ENCODE data around the gene TEKT1.
"Not testable (repeated sequence)": the region's sequence is repeated elsewhere in the genome, so short reads cannot be mapped to it uniquely, and the experiment has no call there.

TEKT1 gene

GRCh38 chr17:6843241-6843880 is 11.8 kb upstream of the TEKT1 start:
- TF ChIP-seq CTCF (IDR thresholded peaks at IDR 0.05; ENCODE audit: insufficient read depth, missing control alignments) = peak; percentile 38
- FAIRE-seq (no peak), DNase-seq (ENCODE audit: insufficient read length, low spot score) (no peak)

- not testable (repeated sequence) for DNase-seq (ENCODE audit: insufficient read length, low spot score); FAIRE-seq
Measured at GRCh38 chr17:6841769-6842168, 10.2 kb upstream of the TEKT1 start.

GRCh38 chr17:6830383-6830986 is 1.0 kb downstream of the TEKT1 start:
- FAIRE-seq = no peak
- DNase-seq (ENCODE audit: insufficient read length, low spot score) = no peak
- TF ChIP-seq CTCF (IDR thresholded peaks at IDR 0.05; ENCODE audit: insufficient read depth, missing control alignments) = no peak

- DNase-seq (ENCODE audit: insufficient read length, low spot score) = no peak
- no peak for TF ChIP-seq CTCF (IDR thresholded peaks at IDR 0.05; ENCODE audit: insufficient read depth, missing control alignments)
- no peak for FAIRE-seq
Measured at GRCh38 chr17:6823011-6823442, 8.5 kb downstream of the TEKT1 start.

- FAIRE-seq (no peak), DNase-seq (ENCODE audit: insufficient read length, low spot score) (no peak)
Measured at GRCh38 chr17:6818938-6819337, 12.6 kb downstream of the TEKT1 start.

GRCh38 chr17:6816368-6816767 is 15.2 kb downstream of the TEKT1 start:
- FAIRE-seq; DNase-seq (ENCODE audit: insufficient read length, low spot score): not testable (repeated sequence)

More at GRCh38 chr17:6818938-6819337, 12.6 kb downstream of the TEKT1 start:
- no peak for TF ChIP-seq CTCF (IDR thresholded peaks at IDR 0.05; ENCODE audit: insufficient read depth, missing control alignments)

GRCh38 chr17:6815775-6816174 is 15.8 kb downstream of the TEKT1 start:
- DNase-seq (ENCODE audit: insufficient read length, low spot score) (no peak), FAIRE-seq (no peak)
- TF ChIP-seq CTCF (IDR thresholded peaks at IDR 0.05; ENCODE audit: insufficient read depth, missing control alignments) = no peak

GRCh38 chr17:6812295-6812694 is 19.2 kb downstream of the TEKT1 start:
- no peak for DNase-seq (ENCODE audit: insufficient read length, low spot score)
- no peak for TF ChIP-seq CTCF (IDR thresholded peaks at IDR 0.05; ENCODE audit: insufficient read depth, missing control alignments)

More at GRCh38 chr17:6812295-6812694, 19.2 kb downstream of the TEKT1 start:
- FAIRE-seq = no peak

All from D721Med (cell line).